Smooth muscle cell (in vitro differentiated cells): Measurements from ENCODE around the gene SCGB1D1. TPM values are rescaled to one million over a fixed set of nuclear protein-coding genes. Genes with fewer than 3 reads are reported as not detected.

Experiments used
- DNase-seq: peaks from one replicate; lab custom pipeline; 2025; ENCODE audit not compliant: unreplicated experiment; lab: John Stamatoyannopoulos, UW
- H2AFZ ChIP-seq: fragments of 200-600 bp; sonication (generic); 2 replicates; pipeline ENCODE4 v1.6.0; 2016; ENCODE audit warnings: antibody characterized with exemption, low read depth, mild to moderate bottlenecking
- H3F3A ChIP-seq: fragments of 200-600 bp; sonication (generic); 2 replicates; pipeline ENCODE4 v1.6.0; 2017; ENCODE audit warnings: antibody characterized with exemption, low read depth
- H3K27ac ChIP-seq: fragments of 200-600 bp; sonication (generic); 2 replicates; pipeline ENCODE4 v1.5.1; 2016; ENCODE audit warnings: low read depth, mild to moderate bottlenecking
- H3K27me3 ChIP-seq: fragments of 200-600 bp; sonication (generic); 2 replicates; pipeline ENCODE4 v1.6.1; 2016; ENCODE audit warnings: low read depth, mild to moderate bottlenecking
- H3K36me3 ChIP-seq: fragments of 200-600 bp; sonication (generic); 2 replicates; pipeline ENCODE4 v1.5.1; 2016; ENCODE audit warnings: low read depth
- H3K4me1 ChIP-seq: fragments of 200-600 bp; sonication (generic); 2 replicates; pipeline ENCODE4 v1.5.1; 2016; ENCODE audit warnings: low read depth
- H3K4me2 ChIP-seq: fragments of 200-600 bp; sonication (generic); 2 replicates; pipeline ENCODE4 v1.6.0; 2016; ENCODE audit warnings: mild to moderate bottlenecking
- H3K4me3 ChIP-seq: fragments of 200-600 bp; sonication (generic); 2 replicates; pipeline ENCODE4 v1.5.1; 2016; ENCODE audit warnings: mild to moderate bottlenecking
- H3K79me2 ChIP-seq: fragments of 200-600 bp; sonication (generic); 2 replicates; pipeline ENCODE4 v1.6.0; 2016; ENCODE audit warnings: low read depth, mild to moderate bottlenecking
- H3K9ac ChIP-seq: fragments of 200-600 bp; sonication (generic); 2 replicates; pipeline ENCODE4 v1.6.0; 2016; ENCODE audit warnings: low read depth
- H3K9me3 ChIP-seq: fragments of 200-600 bp; sonication (generic); replicated peaks from 2 replicates; pipeline ENCODE4 v1.5.1; 2016; ENCODE audit warnings: low read depth
- H4K20me1 ChIP-seq: fragments of 200-600 bp; sonication (generic); 2 replicates; pipeline ENCODE4 v1.6.0; 2016; ENCODE audit warnings: low read depth
- WGBS: methylation state at CpG from one replicate; pipeline ENCODE4 v1.1.7; 2016; ENCODE audit warnings: low lambda C conversion rate; 5-methylcytosine and 5-hydroxymethylcytosine counted together
- polyA plus RNA-seq: library from polyadenylated mRNA; unstranded; fragments of >200 nt; fragmentation: Nextera tagmentation; extraction: Ambion mirVana; gene quantifications from 2 replicates; pipeline ENCODE4 v1.2.1, GENCODE V29; 2016
- total RNA-seq: library from RNA; depleted of rRNA; stranded (reverse); fragments of >200 nt; gene quantifications from 2 replicates; pipeline ENCODE4 v1.2.3, GENCODE V29; 2014
- TF ChIP-seq, protein P1 (sequence below): fragments of 200-600 bp; sonication (generic); IDR thresholded peaks from 2 replicates; pipeline ENCODE4 v1.5.1; 2017; ENCODE audit warnings: borderline replicate concordance, mild to moderate bottlenecking, antibody characterized with exemption; ENCODE audit not compliant: insufficient read depth, poor library complexity, severe bottlenecking

Gene SCGB1D1
- total and polyA plus RNA-seq, 2 experiments from 2014 or later, result not detected

DNA sequence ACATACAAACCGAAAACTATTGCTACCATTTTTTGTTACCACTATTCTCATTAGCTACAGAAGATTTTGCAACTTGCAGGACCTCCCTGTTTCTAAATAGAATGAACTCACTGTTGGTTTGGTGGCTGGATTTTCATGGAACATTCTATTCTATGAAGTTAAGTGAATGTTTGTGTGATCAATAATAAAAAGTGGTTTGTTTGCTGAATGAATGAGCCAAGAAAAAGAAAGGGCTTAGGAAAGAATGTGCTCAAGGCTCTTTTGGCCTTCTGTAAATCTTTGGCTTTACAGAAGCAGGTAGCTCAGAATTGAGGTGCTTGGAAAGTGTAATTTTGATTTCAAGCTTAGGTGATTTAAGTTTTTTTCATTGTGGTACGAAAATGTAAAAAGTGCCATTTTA is 46.2 kb downstream of the SCGB1D1 start:
- WGBS, result 81% methylated on average over 2 of the region's 2 CpGs
- Histone ChIP-seq H3K27me3 (peaks cover 8% of the 10 kb centered on the region), H3K79me2 (no peaks in the 10 kb centered on the region), H3K4me2 (no peak overlapping the region), H3K4me3 (no peak overlapping the region), H3K9me3 (no peaks in the 10 kb centered on the region), H4K20me1 (no peaks in the 10 kb centered on the region), H3K27ac (no peak overlapping the region), H3F3A (no peaks in the 10 kb centered on the region), H3K4me1 (no peaks in the 10 kb centered on the region), H3K9ac (no peak overlapping the region), H2AFZ (no peak overlapping the region), H3K36me3 (no peaks in the 10 kb centered on the region)
- no peak for DNase-seq
- TF ChIP-seq, protein P1, sequence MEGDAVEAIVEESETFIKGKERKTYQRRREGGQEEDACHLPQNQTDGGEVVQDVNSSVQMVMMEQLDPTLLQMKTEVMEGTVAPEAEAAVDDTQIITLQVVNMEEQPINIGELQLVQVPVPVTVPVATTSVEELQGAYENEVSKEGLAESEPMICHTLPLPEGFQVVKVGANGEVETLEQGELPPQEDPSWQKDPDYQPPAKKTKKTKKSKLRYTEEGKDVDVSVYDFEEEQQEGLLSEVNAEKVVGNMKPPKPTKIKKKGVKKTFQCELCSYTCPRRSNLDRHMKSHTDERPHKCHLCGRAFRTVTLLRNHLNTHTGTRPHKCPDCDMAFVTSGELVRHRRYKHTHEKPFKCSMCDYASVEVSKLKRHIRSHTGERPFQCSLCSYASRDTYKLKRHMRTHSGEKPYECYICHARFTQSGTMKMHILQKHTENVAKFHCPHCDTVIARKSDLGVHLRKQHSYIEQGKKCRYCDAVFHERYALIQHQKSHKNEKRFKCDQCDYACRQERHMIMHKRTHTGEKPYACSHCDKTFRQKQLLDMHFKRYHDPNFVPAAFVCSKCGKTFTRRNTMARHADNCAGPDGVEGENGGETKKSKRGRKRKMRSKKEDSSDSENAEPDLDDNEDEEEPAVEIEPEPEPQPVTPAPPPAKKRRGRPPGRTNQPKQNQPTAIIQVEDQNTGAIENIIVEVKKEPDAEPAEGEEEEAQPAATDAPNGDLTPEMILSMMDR, result no peak

DNA sequence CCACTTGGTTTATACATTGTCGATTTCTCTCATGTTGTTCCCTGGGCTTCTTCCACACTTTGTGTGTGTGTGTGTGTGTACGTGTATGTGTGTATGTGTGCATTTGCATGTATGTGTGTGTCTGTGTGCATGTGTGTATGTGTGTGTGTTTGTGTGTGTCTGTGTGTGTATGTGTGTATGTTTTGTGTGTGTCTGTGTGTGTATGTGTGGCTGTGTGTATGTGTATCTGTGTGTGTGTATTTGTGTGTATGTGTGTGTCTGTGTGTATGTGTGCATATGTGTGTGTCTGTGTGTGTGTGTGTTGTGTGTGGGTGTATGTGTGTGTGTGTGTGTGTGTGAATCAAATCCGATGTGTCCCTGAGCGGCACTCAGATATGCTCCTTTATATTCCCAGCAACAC is 47.5 kb downstream of the SCGB1D1 start:
- H3K4me3 ChIP-seq, result no peak overlapping the region
- no peaks in the 10 kb centered on the region for H3K4me1 ChIP-seq
- TF ChIP-seq, protein P1, result no peak
- 57% methylated on average over 3 of the region's 4 CpGs for WGBS
- no peak overlapping the region for H3K4me2 ChIP-seq
- peaks cover 8% of the 10 kb centered on the region for H3K27me3 ChIP-seq
- H3K36me3 ChIP-seq, result no peaks in the 10 kb centered on the region
- H3K79me2 ChIP-seq, result no peaks in the 10 kb centered on the region
- no peaks in the 10 kb centered on the region for H3F3A ChIP-seq
- H3K9ac ChIP-seq, result no peak overlapping the region
- DNase-seq, result no peak
- H2AFZ ChIP-seq, result no peak overlapping the region
- no peak overlapping the region for H3K27ac ChIP-seq
- H3K9me3 ChIP-seq, result no peaks in the 10 kb centered on the region
- no peaks in the 10 kb centered on the region for H4K20me1 ChIP-seq

- DNase-seq, result no peak
- no peaks in the 10 kb centered on the region for H3K9me3 ChIP-seq
- H3K79me2 ChIP-seq, result no peaks in the 10 kb centered on the region
- no peaks in the 10 kb centered on the region for H3K36me3 ChIP-seq
- H3K4me2 ChIP-seq, result no peak overlapping the region
- H3K4me3 ChIP-seq, result no peak overlapping the region
- H3K9ac ChIP-seq, result no peak overlapping the region
- H3K27me3 ChIP-seq, result peaks cover 8% of the 10 kb centered on the region
- H3F3A ChIP-seq, result no peaks in the 10 kb centered on the region
- no peaks in the 10 kb centered on the region for H4K20me1 ChIP-seq
- no peaks in the 10 kb centered on the region for H3K4me1 ChIP-seq
- no peak overlapping the region for H3K27ac ChIP-seq
- TF ChIP-seq, protein P1, result no peak
- WGBS, result 86% methylated on average over 4 of the region's 4 CpGs
- no peak overlapping the region for H2AFZ ChIP-seq
Observed at GRCh38 chr11:62238151-62238550, 48.1 kb downstream of the SCGB1D1 start.

GRCh38 chr11:62241095-62241494 is 51.1 kb downstream of the SCGB1D1 start:
- no peaks in the 10 kb centered on the region for H3F3A ChIP-seq
- no peaks in the 10 kb centered on the region for H3K36me3 ChIP-seq
- DNase-seq, result no peak
- TF ChIP-seq, protein P1, result no peak
- no peaks in the 10 kb centered on the region for H3K4me1 ChIP-seq
- H3K27me3 ChIP-seq, result peaks cover 8% of the 10 kb centered on the region
- no peak overlapping the region for H3K4me3 ChIP-seq
- H3K9ac ChIP-seq, result no peak overlapping the region
- no peak overlapping the region for H3K4me2 ChIP-seq
- no peak overlapping the region for H2AFZ ChIP-seq
- H4K20me1 ChIP-seq, result no peaks in the 10 kb centered on the region
- 96% methylated on average over 3 of the region's 3 CpGs for WGBS
- H3K9me3 ChIP-seq, result no peaks in the 10 kb centered on the region
- H3K79me2 ChIP-seq, result no peaks in the 10 kb centered on the region
- no peak overlapping the region for H3K27ac ChIP-seq
